HG03066 (cell line): ENCODE data around the gene PKMYT1.

Experiments
- ATAC-seq: cut with Tn5 transposase; IDR thresholded peaks from one replicate; pipeline ENCODE4 v1.9.1; 2021; ENCODE audit warnings: low read depth; ENCODE audit not compliant: unreplicated experiment

Gene PKMYT1

GRCh38 chr16:2980227-2981176 is at the start of gene PKMYT1:
TSS of gene PKMYT1 (minus strand) at chr16:2980446. CDS start at chr16:2979657, 789 bp downstream.
- ATAC-seq: peak; percentile 72

DNA sequence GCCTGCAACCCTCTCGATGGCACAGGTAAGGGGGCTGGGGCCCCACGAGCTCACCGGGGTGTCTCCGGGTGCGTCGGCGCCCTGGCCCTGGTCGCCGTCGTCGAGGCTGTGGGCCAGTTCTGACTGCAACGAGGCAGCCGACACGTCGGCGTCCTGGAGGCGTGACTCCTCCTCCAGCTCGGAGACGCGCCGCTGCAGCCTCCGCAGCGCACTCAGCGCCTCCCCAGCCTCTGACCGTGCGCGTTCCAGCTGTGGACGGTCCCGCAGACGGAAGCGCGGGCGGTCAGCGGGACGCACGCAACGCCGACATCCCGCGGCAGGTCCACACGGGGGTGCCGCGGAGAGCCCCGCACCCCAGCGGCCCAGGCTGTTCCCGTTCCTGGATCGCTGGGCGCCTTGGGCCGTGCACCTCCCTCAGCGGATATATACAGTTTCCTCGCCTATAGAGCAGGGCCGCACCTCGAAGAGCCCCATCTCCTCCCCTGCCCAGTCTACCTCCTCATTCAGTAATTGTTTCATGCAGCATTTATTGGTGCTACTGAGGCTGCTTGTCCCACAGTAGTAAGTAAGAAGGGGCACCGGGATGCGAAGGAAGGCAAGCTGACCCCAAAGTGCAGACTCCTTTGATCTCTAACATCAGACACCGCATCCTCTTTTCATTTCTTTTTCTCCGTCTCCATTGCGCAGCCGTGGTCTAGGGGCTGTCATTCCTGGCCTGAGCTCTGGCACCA is 49.4 kb upstream of the PKMYT1 start:
- ATAC-seq: no peak

GRCh38 chr16:3028716-3029319 is 48.6 kb upstream of the PKMYT1 start:
- ATAC-seq: no peak

- no peak for ATAC-seq
Observed at GRCh38 chr16:3027983-3028715, 47.9 kb upstream of the PKMYT1 start.

- no peak for ATAC-seq
Observed at GRCh38 chr16:3027489-3027795, 47.2 kb upstream of the PKMYT1 start.

GRCh38 chr16:3026609-3027488 is 46.6 kb upstream of the PKMYT1 start:
- ATAC-seq: no peak

GRCh38 chr16:3026003-3026378 is 45.7 kb upstream of the PKMYT1 start:
- ATAC-seq: no peak

- no peak for ATAC-seq
Observed at GRCh38 chr16:3025032-3026002, 45.1 kb upstream of the PKMYT1 start.

DNA sequence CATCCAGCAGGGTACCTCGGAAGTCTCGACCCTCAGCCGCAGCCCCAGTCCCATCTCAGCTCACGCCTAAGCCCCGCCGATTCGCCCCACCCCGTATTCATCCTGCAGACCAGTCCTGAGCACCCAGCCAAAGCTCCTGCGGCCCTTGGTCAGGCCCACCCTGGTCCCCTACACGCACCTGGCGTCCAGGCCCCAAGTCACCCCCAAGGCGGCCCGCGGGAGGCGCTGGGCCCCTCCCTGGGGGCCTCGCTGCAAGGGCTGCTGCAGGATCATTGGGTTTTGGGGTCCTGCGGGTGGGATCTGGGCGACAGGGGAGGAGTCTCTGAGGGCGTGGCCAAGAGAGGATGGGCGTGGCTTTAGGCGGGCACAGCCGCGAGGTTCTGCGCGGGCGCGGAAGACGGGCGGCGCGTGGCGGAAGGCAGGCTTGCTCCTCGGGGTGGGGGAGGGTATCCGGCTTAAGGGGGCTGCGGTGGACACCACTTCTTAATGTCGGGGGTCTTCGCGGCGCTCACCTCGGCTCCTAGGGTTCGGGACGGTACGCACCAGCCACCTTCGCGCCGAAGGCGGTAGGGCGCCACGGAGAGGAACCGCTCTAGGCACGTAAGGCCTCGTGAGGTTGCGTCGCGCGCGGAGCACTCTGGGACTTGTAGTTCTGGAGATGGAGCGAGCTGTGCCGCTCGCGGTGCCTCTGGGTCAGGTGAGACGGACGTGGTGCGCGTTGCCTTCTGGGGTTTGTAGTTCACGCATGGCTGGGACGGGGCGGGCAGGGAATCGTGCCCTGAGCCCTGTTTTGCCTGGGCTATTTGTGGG is 43.6 kb upstream of the PKMYT1 start, which contains the start of the genes HCFC1R1 and THOC6:
HCFC1R1 (minus strand) TSS at position 274 of the 810 bp plus-strand sequence; CDS start at position 273, 1 bp downstream.
THOC6 (plus strand) TSS at position 367 of the 810 bp plus-strand sequence; CDS start at position 659, 292 bp downstream.
- peak; percentile 70 for ATAC-seq

- no peak for ATAC-seq
Observed at GRCh38 chr16:3023415-3023668, 43.1 kb upstream of the PKMYT1 start.

DNA sequence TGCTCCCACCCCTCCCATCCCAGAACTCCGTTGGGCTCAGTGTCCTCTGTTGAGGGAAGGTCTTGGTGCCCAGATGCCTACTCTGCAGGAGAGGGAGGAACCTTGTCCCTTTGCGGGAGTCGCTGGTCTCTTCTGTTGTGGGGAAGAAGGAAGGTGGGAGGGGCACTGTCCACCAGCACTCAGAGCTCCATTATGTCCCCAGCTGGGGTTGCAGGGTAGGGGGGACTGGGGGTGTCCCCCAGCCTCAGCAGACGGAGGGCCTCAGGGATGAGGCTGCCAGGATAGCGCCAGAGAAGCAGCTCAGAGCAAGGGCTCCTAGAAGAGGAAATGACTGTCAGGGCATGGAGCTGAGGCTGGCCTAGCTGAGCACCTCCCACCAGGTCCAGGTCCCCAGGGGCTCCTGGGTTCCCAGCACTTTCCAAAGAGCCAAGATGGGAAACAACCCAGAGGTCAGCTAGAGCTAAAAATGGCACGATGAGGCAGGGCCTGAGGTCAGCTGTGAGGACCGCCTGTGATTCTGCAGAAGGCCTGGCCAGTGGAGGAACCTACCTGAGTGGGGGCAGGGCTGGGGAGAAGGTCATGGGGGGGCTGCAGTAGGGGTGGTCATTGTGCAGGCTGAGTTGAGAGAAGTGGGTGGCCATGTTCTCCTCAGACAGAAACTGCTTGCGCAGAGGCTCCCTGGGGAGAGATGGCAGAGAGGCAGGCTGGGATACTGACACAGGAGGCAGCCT is 42.6 kb upstream of the PKMYT1 start:
- no peak for ATAC-seq

DNA sequence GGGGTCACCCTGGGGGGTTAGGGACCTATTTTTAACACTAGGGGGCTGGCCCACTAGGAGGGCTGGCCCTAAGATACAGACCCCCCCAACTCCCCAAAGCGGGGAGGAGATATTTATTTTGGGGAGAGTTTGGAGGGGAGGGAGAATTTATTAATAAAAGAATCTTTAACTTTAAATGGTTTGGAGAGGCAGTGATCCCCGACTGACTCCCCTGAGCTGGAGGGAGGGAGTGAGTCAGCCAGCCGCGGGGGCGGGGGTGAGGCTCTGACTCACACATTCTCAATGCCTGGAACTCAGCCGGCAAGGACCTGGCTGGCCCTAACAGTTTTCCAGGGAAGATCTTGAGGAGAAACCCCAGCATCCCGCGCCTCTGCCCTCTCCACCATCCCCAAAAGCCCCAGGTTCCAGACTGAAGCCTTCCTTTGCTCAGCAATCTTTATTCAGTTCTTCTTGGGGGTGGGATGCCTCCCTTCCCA is 42.0 kb upstream of the PKMYT1 start:
- no peak for ATAC-seq

DNA sequence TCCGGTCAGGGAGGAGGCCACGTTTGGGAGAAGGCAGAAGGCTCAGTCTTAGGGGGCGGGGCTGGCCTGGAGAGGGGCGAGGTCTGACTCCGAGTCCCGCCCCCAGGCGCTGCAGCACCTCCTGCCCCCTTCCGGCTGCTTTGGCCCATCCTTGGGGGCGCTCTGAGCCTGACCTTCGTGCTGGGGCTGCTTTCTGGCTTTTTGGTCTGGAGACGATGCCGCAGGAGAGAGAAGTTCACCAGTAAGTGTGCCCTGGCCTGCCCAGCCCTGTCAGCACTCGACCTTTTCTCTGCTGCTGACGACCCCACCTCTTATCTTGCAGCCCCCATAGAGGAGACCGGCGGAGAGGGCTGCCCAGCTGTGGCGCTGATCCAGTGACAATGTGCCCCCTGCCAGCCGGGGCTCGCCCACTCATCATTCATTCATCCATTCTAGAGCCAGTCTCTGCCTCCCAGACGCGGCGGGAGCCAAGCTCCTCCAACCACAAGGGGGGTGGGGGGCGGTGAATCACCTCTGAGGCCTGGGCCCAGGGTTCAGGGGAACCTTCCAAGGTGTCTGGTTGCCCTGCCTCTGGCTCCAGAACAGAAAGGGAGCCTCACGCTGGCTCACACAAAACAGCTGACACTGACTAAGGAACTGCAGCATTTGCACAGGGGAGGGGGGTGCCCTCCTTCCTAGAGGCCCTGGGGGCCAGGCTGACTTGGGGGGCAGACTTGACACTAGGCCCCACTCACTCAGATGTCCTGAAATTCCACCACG is 41.4 kb upstream of the PKMYT1 start:
- no peak for ATAC-seq

- ATAC-seq: no peak
Observed at GRCh38 chr16:3020604-3021448, 40.6 kb upstream of the PKMYT1 start.

- no peak for ATAC-seq
Observed at GRCh38 chr16:3020247-3020603, 40.0 kb upstream of the PKMYT1 start, which contains the start of gene TNFRSF12A. TSS of gene TNFRSF12A (plus strand) at chr16:3020368. CDS start at chr16:3020398, 30 bp downstream.
